ENCODE data around the gene TNFRSF18. TPM values are rescaled to one million over a fixed set of nuclear protein-coding genes. Genes with fewer than 3 reads are reported as not detected.

Gene TNFRSF18
- total and polyA plus RNA-seq, 4 donors, result 0.17 to 0.24 (median 0.19) TPM; not detected in 1

GRCh38 chr1:1215080-1215676, 8.8 kb upstream of the TNFRSF18 start:
- peaks cover 10 to 33% (median 13%) of the 10 kb centered on the region in 4 donors for H3K36me3 ChIP-seq (ENCODE audit: control insufficient read depth in 4 of 4, insufficient read depth in 3 of 4, low read depth in 1 of 4, low read length in 3 of 4)
- H3K4me3 ChIP-seq (ENCODE audit: low read depth in 1 of 3, low read length in 3 of 3), result no peak overlapping the region
- H3K9me3 ChIP-seq (ENCODE audit: control insufficient read depth in 4 of 4, low read length in 3 of 4), result no peaks in the 10 kb centered on the region
- peaks cover 0 to 8% (median 0%) of the 10 kb centered on the region in 4 donors for H3K4me1 ChIP-seq (ENCODE audit: control insufficient read depth in 4 of 4, insufficient read depth in 4 of 4, low read length in 3 of 4)
- no peak for DNase-seq (ENCODE audit: low spot score)
- WGBS, result 56% methylated on average over 11 of the region's 11 CpGs
- no peak overlapping the region for H3K27ac ChIP-seq (ENCODE audit: low read depth in 1 of 2, low read length in 2 of 2)
- no peak for TF ChIP-seq YY1 (IDR thresholded peaks at IDR 0.05)
- TF ChIP-seq HNF4G (IDR thresholded peaks at IDR 0.05), result no peak
- no peak for TF ChIP-seq FOXA2 (IDR thresholded peaks at IDR 0.05)
- TF ChIP-seq CTCF (IDR thresholded peaks at IDR 0.05; ENCODE audit: low read depth, low read length, missing input control), result no peak
- TF ChIP-seq TAF1 (conservative IDR thresholded peaks at IDR 0.05), result no peak
- TF ChIP-seq FOXA1 (IDR thresholded peaks at IDR 0.05), result no peak
- TF ChIP-seq REST (IDR thresholded peaks at IDR 0.05), result no peak
- TF ChIP-seq ATF3 (IDR thresholded peaks at IDR 0.05), result no peak
- TF ChIP-seq NR2F2 (IDR thresholded peaks at IDR 0.05), result no peak
- TF ChIP-seq RAD21 (IDR thresholded peaks at IDR 0.05), result no peak
- no peak for TF ChIP-seq GABPA (IDR thresholded peaks at IDR 0.05 in 1 of 2, conservative IDR thresholded peaks at IDR 0.05 in 1 of 2)
- H3K27me3 ChIP-seq (ENCODE audit: control insufficient read depth in 4 of 4, insufficient read depth in 4 of 4, low read length in 3 of 4), result no peaks in the 10 kb centered on the region
- H3K9ac ChIP-seq (ENCODE audit: low read depth in 1 of 2, low read length in 2 of 2), result no peak overlapping the region

- Histone ChIP-seq H3K27me3 (ENCODE audit: control insufficient read depth in 4 of 4, insufficient read depth in 4 of 4, low read length in 3 of 4) (no peaks in the 10 kb centered on the region), H3K36me3 (ENCODE audit: control insufficient read depth in 4 of 4, insufficient read depth in 3 of 4, low read depth in 1 of 4, low read length in 3 of 4) (peaks cover 7 to 25% (median 12%) of the 10 kb centered on the region in 4 donors), H3K9me3 (ENCODE audit: control insufficient read depth in 4 of 4, low read length in 3 of 4) (no peaks in the 10 kb centered on the region), H3K4me3 (ENCODE audit: low read depth in 1 of 3, low read length in 3 of 3) (no peak within 1 kb of the TSS), H3K27ac (ENCODE audit: low read depth in 1 of 2, low read length in 2 of 2) (no peak within 1 kb of the TSS), H3K4me1 (ENCODE audit: control insufficient read depth in 4 of 4, insufficient read depth in 4 of 4, low read length in 3 of 4) (peaks cover 0 to 8% (median 0%) of the 10 kb centered on the region in 4 donors), H3K9ac (ENCODE audit: low read depth in 1 of 2, low read length in 2 of 2) (no peak within 1 kb of the TSS)
- TF ChIP-seq FOXA2 (IDR thresholded peaks at IDR 0.05) (no peak), ZBTB33 (IDR thresholded peaks at IDR 0.05) (no peak), EGR1 (IDR thresholded peaks at IDR 0.05; ENCODE audit: low read depth in 2 of 2) (no peak), FOXA1 (IDR thresholded peaks at IDR 0.05) (no peak), TAF1 (conservative IDR thresholded peaks at IDR 0.05) (no peak), MAX (IDR thresholded peaks at IDR 0.05) (no peak), SP1 (IDR thresholded peaks at IDR 0.05) (no peak)
- no peak for DNase-seq (ENCODE audit: low spot score)
- WGBS, result 62% methylated on average over 56 of the region's 56 CpGs
Observed at GRCh38 chr1:1213345-1214265, 7.2 kb upstream of the TNFRSF18 start, which contains the start of gene TNFRSF4. Gene TNFRSF4 (minus strand): TSS chr1:1214153. CDS start chr1:1214127, 26 bp downstream.
